Measurements from ENCODE around the gene MIS18A.

The MIS18A gene

DNA sequence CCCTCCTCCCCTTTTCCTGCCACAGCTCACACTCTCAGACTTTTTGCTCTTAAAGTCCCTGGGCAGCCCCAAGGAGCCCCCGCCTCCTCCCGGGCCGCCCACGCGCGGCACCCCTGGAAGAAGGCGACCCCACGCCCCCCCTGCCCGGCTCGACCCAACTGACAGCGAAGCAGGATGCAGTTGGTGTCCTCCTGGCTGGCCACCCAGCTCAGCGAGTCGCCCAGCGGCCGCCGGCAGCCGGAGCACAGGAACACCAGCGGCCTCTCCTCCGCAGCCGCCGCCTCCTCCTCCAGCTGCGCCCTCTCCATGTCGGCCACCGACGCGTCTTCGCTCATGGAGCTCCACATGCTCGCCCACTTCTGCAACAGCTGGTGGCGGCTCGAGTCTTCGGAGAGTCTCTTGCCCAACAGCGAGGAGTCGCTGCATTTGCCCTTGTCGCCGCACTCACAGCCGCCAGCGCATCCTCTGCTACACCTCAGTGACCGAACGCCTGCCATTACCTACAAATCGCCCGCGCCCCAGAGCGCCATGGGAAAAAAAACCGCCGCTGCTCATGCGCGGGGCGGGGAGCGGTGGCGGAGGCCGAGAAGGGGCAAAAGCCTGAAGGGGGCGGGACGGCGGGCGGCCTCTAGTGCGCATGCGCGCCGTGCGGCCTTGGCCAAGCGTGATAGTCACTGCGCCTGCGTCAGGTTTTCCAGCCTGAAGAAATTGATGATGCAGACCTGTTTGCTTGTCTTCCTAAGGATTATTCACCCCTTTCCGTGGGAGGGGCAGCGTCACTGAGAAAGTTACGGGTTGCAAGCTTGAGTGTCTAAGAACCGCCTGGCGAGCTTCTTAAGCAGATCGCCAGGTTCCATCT, at the start of gene MIS18A:
Gene MIS18A (minus strand): TSS at position 532 of the 859 bp plus-strand sequence. CDS start 35 bp downstream, at position 497.
- TF ChIP-seq, protein P1, sequence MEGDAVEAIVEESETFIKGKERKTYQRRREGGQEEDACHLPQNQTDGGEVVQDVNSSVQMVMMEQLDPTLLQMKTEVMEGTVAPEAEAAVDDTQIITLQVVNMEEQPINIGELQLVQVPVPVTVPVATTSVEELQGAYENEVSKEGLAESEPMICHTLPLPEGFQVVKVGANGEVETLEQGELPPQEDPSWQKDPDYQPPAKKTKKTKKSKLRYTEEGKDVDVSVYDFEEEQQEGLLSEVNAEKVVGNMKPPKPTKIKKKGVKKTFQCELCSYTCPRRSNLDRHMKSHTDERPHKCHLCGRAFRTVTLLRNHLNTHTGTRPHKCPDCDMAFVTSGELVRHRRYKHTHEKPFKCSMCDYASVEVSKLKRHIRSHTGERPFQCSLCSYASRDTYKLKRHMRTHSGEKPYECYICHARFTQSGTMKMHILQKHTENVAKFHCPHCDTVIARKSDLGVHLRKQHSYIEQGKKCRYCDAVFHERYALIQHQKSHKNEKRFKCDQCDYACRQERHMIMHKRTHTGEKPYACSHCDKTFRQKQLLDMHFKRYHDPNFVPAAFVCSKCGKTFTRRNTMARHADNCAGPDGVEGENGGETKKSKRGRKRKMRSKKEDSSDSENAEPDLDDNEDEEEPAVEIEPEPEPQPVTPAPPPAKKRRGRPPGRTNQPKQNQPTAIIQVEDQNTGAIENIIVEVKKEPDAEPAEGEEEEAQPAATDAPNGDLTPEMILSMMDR (IDR thresholded peaks at IDR 0.05), result no peak

DNA sequence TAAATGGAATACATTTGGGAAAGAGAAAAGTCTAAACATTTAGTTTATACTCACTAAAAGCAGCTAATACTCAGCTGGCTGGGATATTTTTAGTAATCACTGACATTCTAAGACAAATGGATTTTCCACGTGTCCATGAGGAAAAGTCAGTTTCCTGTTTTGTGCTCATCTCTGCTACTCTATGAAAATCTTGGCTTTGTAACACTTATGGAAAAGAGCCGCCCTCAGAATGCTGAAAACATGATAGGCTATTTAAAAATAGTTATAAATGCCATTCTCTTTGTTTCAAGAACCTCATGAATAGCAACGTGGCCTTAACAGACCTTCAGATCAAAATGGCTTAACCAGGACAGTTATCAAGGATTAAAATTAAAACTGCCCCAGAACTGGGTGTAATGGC, 49.7 kb upstream of the MIS18A start:
- TF ChIP-seq, protein P1 (IDR thresholded peaks at IDR 0.05), result no peak

DNA sequence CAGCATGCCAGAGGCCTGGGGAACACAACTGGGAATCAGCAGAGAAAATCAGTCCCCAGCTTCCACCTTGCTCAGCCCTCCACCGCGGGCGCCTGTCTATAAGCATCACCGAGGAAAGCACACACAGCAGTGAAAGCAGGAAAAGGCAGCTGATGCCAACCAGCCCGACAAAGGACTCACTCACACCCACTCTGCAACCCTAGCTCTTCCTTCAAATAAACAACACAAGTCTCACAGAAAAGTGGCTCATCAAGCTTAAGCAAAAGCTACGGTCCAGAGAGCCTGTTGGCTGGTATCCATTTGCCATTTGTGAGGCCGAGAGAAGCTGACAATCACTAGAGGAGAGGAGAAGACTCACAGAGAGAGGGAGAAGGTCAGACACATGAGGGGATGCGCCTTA, 46.9 kb upstream of the MIS18A start:
- TF ChIP-seq, protein P1 (IDR thresholded peaks at IDR 0.05), result no peak

DNA sequence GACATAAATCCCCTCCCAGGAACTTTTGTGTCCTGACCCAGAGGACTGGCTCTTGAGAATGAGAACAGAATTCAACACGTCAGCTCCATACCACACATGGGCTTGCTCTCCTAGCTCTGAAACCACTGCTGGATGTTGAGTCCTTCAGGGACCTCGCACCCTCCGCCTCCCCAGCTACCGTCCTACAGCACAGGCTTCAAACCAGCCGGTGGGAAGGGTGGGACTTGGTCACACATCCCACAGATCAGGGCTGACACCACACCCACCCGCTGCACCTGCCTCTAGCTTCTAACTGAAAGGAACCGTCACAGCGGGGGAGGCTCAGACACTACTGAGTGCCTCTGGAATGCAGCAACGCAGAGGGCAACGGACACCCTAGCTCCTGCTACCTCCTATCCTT, 43.8 kb upstream of the MIS18A start:
- TF ChIP-seq, protein P1 (IDR thresholded peaks at IDR 0.05), result no peak

- TF ChIP-seq, protein P1 (IDR thresholded peaks at IDR 0.05), result no peak
Observed at GRCh38 chr21:32322103-32322502, 43.3 kb upstream of the MIS18A start.

DNA sequence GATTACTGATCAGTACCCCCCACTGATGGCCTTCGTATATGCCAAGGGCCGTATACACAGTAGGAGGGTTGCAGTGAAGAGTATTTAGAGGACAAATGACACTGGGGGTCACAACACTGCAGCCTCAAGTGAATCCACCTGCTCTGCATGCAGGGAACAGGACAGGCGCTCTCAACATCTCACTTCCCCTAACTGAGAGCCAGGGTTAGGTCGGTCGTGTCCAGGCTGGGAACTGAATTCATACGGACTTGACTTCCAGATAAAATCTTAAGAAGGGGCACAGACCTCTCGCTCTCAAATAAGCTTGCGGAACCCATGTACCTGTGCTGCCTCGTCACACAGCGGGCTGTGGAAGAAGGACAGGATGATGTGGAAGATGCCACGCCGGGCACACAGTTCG, 42.6 kb upstream of the MIS18A start:
- TF ChIP-seq, protein P1 (IDR thresholded peaks at IDR 0.05), result no peak

GRCh38 chr21:32320726-32321125, 41.9 kb upstream of the MIS18A start:
- TF ChIP-seq, protein P1 (IDR thresholded peaks at IDR 0.05), result no peak
